Activated CD4-positive, alpha-beta memory T cell treated with anti-CD3 and anti-CD28 coated beads, Interleukin-2, amount 10 ng/mL, durations not matched to agents 7 days and 5 days (primary cell): ENCODE data around the gene PCDHGC4. TPM values are rescaled to one million over a fixed set of nuclear protein-coding genes. Genes with fewer than 3 reads are reported as not detected.

Source experiments
- CTCF ChIA-PET: fragments of 350-600 bp; sonication (Branson Sonifier 250); formaldehyde crosslinking; loops from one replicate; lab custom pipeline; 2021; ENCODE audit warnings: antibody characterized with exemption, inconsistent platforms; lab: Charles Lee
- POLR2A ChIA-PET: fragments of 350-600 bp; sonication (Branson Sonifier 250); formaldehyde crosslinking; loops from one replicate; lab custom pipeline; 2021; ENCODE audit warnings: antibody characterized with exemption; lab: Charles Lee
- DNase-seq: peaks from one replicate; pipeline ENCODE4 v3.0.0-alpha.2; 2020
- H3K27ac Mint-ChIP-seq: one replicate; pipeline ENCODE4 v1.8.0; 2021; ENCODE audit warnings: mild to moderate bottlenecking, mixed read lengths
- H3K27me3 Mint-ChIP-seq: one replicate; pipeline ENCODE4 v1.8.0; 2021; ENCODE audit warnings: mixed read lengths
- H3K36me3 Mint-ChIP-seq: one replicate; pipeline ENCODE4 v1.8.0; 2021; ENCODE audit warnings: low read depth, mixed read lengths
- H3K4me1 Mint-ChIP-seq: one replicate; pipeline ENCODE4 v1.8.0; 2021; ENCODE audit warnings: mixed read lengths
- H3K4me3 Mint-ChIP-seq: one replicate; pipeline ENCODE4 v1.8.0; 2021; ENCODE audit warnings: mild to moderate bottlenecking, mixed read lengths
- H3K9me3 Mint-ChIP-seq: one replicate; pipeline ENCODE4 v1.8.0; 2021; ENCODE audit warnings: mixed read lengths
- total RNA-seq, 2 experiments: library from RNA; stranded (reverse); gene quantifications; one replicate each; pipeline ENCODE4 v1.2.3, GENCODE V29; 2021

The PCDHGC4 gene
- total RNA-seq, 2 experiments from 2014 or later = not detected

DNA sequence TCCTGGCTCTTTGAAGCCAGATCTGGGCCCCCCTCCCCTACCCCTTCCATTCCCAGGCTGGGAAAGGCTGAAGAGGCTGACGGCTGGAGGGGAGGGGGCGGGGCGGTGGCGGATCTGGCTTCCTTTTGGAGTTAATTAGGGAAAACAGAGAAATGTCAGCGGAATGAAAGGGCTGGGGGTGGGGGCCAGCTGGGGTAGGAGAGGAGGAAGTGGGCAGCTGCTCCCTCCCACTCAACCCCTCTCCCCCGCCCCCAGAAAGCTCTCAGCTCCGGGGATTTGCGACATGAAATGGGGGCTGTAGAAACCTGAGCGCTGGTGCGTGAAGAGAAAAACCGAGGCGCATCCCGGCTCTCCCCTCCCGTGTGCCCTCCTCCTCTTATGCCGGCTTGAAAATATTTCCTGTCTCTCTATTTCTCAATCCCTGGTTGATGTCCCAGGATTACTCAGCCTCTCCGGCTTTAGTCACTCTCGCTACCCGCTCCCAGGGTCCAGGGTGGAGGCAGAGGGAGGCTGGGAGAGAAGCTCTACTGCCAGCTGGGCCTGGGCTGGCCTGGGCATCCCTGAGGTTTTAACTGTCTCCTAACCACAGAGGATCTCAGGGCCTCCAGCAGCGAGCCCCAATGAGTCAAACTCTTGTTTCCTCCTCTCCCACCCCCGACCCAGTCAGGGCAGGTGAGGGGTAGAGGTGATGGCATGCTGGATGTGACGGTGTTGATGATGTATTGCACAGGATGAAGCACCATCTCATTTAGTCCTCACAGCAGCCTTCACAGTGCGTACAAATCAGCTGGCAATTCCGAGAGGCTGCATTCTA lies 24.2 kb downstream of the PCDHGC4 start:
- POLR2A ChIA-PET = interaction anchor here (0.7 to 1.4 kb wide), 4 partner anchors 13 to 189 kb away, joined by 3 to 6 read pairs (median 4); partner anchors contain the start of gene TAF7
- Mint-ChIP-seq H3K27ac (no peak overlapping the region), H3K27me3 (no peaks in the 10 kb centered on the region), H3K4me3 (no peak overlapping the region), H3K9me3 (no peaks in the 10 kb centered on the region), H3K36me3 (peaks cover 10% of the 10 kb centered on the region), H3K4me1 (peaks cover 17% of the 10 kb centered on the region)
- DNase-seq = no peak
- CTCF ChIA-PET = interaction anchor here (0.5 to 4.9 kb wide), 2 partner anchors 15 to 39 kb away, joined by 4 to 57 read pairs; no protein-coding TSS in a partner anchor

- POLR2A ChIA-PET = interaction anchor here (0.8 to 1.4 kb wide), 2 partner anchors 26 to 89 kb away, joined by 3 to 4 read pairs; partner anchors contain the start of gene PCDHGC4
- DNase-seq = no peak
- CTCF ChIA-PET = interaction anchor here (0.6 to 4.9 kb wide), 4 partner anchors 14 to 89 kb away, joined by 3 to 57 read pairs (median 4); partner anchors contain the start of gene PCDHGA11
- Mint-ChIP-seq H3K4me1 (peaks cover 25% of the 10 kb centered on the region), H3K27ac (no peak overlapping the region), H3K4me3 (no peak overlapping the region), H3K9me3 (no peaks in the 10 kb centered on the region), H3K27me3 (no peaks in the 10 kb centered on the region), H3K36me3 (peaks cover 15% of the 10 kb centered on the region)
These were observed 25.3 kb downstream of the PCDHGC4 start for GRCh38 chr5:141510160-141510559.

- CTCF ChIA-PET = interaction anchor here (0.7 to 4.9 kb wide), 10 partner anchors 8 to 186 kb away, joined by 3 to 57 read pairs (median 4); partner anchors contain the start of genes PCDHGA10, PCDHGA11, PCDHGA12 and PCDHGB5
- POLR2A ChIA-PET = interaction anchor here (0.8 to 3.5 kb wide), 3 partner anchors 11 to 191 kb away, joined by 3 to 12 read pairs (median 5); partner anchors contain the start of genes PCDHGC4 and TAF7
- peaks cover 20% of the 10 kb centered on the region for H3K36me3 Mint-ChIP-seq
These were observed 26.2 kb downstream of the PCDHGC4 start for GRCh38 chr5:141510850-141511601.

DNA sequence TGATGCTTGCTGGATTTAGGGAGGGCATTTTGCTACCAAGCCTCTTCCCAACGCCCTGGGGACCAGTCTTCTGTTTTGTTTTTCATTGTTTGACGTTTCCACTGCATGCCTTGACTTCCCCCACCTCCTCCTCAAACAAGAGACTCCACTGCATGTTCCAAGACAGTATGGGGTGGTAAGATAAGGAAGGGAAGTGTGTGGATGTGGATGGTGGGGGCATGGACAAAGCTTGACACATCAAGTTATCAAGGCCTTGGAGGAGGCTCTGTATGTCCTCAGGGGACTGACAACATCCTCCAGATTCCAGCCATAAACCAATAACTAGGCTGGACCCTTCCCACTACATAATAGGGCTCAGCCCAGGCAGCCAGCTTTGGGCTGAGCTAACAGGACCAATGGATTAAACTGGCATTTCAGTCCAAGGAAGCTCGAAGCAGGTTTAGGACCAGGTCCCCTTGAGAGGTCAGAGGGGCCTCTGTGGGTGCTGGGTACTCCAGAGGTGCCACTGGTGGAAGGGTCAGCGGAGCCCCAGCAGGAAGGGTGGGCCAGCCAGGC lies 27.0 kb downstream of the PCDHGC4 start:
- H3K27me3 Mint-ChIP-seq = no peaks in the 10 kb centered on the region
- H3K27ac Mint-ChIP-seq = no peak overlapping the region
- peaks cover 28% of the 10 kb centered on the region for H3K36me3 Mint-ChIP-seq
- ChIA-PET POLR2A (interaction anchor here (1.4 to 3.5 kb wide), 3 partner anchors 10 to 192 kb away, joined by 3 to 12 read pairs (median 5); partner anchors contain the start of genes PCDHGA11 and TAF7), CTCF (interaction anchor here (0.8 to 4.9 kb wide), 21 partner anchors 9 to 187 kb away, joined by 3 to 57 read pairs (median 8); partner anchors contain the start of genes PCDHGA10, PCDHGA11, PCDHGA12 and PCDHGA2)
- H3K4me3 Mint-ChIP-seq = no peak overlapping the region
- no peak for DNase-seq
- H3K9me3 Mint-ChIP-seq = no peaks in the 10 kb centered on the region
- peaks cover 30% of the 10 kb centered on the region for H3K4me1 Mint-ChIP-seq

More at GRCh38 chr5:141510850-141511601, 26.2 kb downstream of the PCDHGC4 start:
- Mint-ChIP-seq H3K27ac (no peak overlapping the region), H3K4me1 (peaks cover 28% of the 10 kb centered on the region), H3K9me3 (no peaks in the 10 kb centered on the region), H3K4me3 (no peak overlapping the region), H3K27me3 (no peaks in the 10 kb centered on the region)
- no peak for DNase-seq

GRCh38 chr5:141512390-141512910 lies 27.6 kb downstream of the PCDHGC4 start:
- CTCF ChIA-PET = interaction anchor here (0.8 to 4.9 kb wide), 33 partner anchors 9 to 1077 kb away, joined by 3 to 57 read pairs (median 7); partner anchors contain the start of genes PCDHB15, PCDHGA1, PCDHGA10 and PCDHGA11

GRCh38 chr5:141512911-141513626 lies 28.2 kb downstream of the PCDHGC4 start:
- H3K9me3 Mint-ChIP-seq = no peaks in the 10 kb centered on the region
- ChIA-PET CTCF (interaction anchor here (0.6 to 4.9 kb wide), 31 partner anchors 11 to 1078 kb away, joined by 3 to 57 read pairs (median 7); partner anchors contain the start of genes PCDHB15, PCDHGA1, PCDHGA10 and PCDHGA11), POLR2A (interaction anchor here (1.4 to 3.5 kb wide), 2 partner anchors 92 to 193 kb away, joined by 3 to 12 read pairs; partner anchors contain the start of genes PCDHGA11 and TAF7)
- H3K36me3 Mint-ChIP-seq = peaks cover 41% of the 10 kb centered on the region
- peak overlapping the region; percentile 66 for H3K4me3 Mint-ChIP-seq
- peaks cover 30% of the 10 kb centered on the region for H3K4me1 Mint-ChIP-seq
- peak overlapping the region; percentile 59 for H3K27ac Mint-ChIP-seq
- no peaks in the 10 kb centered on the region for H3K27me3 Mint-ChIP-seq
- DNase-seq = peak; percentile 26

More at GRCh38 chr5:141512390-141512910, 27.6 kb downstream of the PCDHGC4 start:
- no peaks in the 10 kb centered on the region for H3K27me3 Mint-ChIP-seq
- peaks cover 34% of the 10 kb centered on the region for H3K36me3 Mint-ChIP-seq
- POLR2A ChIA-PET = interaction anchor here (1.4 to 3.5 kb wide), 3 partner anchors 9 to 192 kb away, joined by 3 to 12 read pairs (median 5); partner anchors contain the start of genes PCDHGA11 and TAF7
- H3K4me1 Mint-ChIP-seq = peaks cover 30% of the 10 kb centered on the region
- peak overlapping the region; percentile 59 for H3K27ac Mint-ChIP-seq
- peak overlapping the region; percentile 66 for H3K4me3 Mint-ChIP-seq
- H3K9me3 Mint-ChIP-seq = no peaks in the 10 kb centered on the region
- DNase-seq = peak; percentile 84

DNA sequence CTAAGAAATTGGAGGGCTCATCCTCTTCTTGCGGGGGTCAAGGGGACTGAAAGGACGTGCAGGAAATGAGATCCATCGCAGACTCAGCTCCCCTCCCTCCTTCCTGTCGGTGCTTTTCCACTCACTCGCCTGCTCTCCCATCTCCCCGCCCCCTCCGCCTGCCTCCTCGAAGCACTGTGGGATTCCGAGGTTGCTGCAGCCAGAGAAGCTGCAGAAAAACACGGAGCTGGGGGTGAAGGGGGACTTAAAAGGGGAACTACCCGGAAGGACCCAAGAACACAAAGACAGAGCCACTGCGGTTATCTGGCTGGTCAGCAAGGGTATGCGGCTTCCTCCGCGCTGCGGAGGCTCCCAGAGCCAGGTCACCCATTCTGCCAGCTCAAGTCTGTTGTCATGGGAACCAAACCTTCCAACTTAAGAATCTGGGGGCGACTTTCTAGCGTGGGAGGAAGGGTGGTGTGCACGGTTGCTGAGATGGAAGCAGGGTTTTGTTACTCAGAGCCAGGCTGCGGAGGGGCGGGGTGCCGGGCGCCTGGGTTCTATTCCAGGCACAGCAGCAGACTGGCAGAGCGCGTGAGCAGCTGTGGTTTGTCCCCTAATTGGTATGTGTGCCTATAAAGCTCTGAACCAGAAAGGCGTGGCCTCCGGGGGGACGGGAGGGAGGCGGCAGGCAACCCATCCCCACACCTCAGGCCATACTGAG lies 28.9 kb downstream of the PCDHGC4 start:
- ChIA-PET CTCF (interaction anchor here (0.6 to 4.9 kb wide), 25 partner anchors 10 to 194 kb away, joined by 3 to 57 read pairs (median 7); partner anchors contain the start of genes PCDHGA10, PCDHGA11, PCDHGA12 and PCDHGA9), POLR2A (interaction anchor here (1.4 to 3.5 kb wide), 3 partner anchors 10 to 194 kb away, joined by 3 to 12 read pairs (median 5); partner anchors contain the start of genes PCDHGA11 and TAF7)
- DNase-seq = peak; percentile 23
- peaks cover 46% of the 10 kb centered on the region for H3K36me3 Mint-ChIP-seq
- H3K27me3 Mint-ChIP-seq = no peaks in the 10 kb centered on the region
- peaks cover 30% of the 10 kb centered on the region for H3K4me1 Mint-ChIP-seq
- H3K9me3 Mint-ChIP-seq = no peaks in the 10 kb centered on the region
- no peak overlapping the region for H3K27ac Mint-ChIP-seq
- H3K4me3 Mint-ChIP-seq = peak overlapping the region; percentile 24

DNA sequence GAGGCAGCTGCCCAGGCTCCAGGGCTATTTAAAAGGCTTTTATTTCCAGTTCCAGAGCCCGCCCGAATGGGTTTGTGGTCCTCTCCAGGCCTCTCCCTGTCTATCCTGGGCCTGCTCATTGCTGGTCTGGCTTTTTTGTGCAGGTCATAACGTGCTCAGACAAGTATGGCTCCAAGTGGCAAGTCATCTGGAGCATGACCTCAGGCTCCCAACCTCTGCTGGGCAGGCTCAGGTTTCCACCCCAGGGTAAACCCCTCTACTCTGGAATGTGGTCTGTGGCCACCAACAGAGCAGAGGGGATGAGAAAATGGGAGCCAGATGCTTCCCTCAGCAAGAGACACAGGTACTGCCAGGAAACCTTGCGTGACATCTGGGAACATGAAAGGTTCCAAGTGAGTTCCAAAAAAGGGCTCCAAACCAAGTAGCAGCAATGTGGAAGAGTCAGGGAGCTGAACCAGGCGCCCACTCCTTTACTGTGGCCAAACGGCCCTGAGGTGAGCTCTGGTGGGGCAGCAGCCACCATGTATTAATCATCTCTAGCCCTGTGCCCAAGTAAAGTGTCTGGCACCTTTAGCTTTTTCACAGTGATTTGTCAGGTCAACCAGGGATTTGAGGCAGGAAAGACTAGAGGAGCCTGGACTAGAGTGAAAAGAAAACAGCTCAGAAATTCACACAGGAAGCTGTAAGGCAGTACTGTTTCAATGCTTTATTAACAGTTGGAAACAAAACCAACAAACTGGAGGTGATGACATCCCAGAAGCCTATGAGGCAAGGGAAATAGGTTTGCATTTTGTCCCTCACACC lies 29.7 kb downstream of the PCDHGC4 start:
- ChIA-PET POLR2A (interaction anchor here (1.0 to 3.5 kb wide), 3 partner anchors 10 to 194 kb away, joined by 4 to 12 read pairs (median 5); partner anchors contain the start of genes PCDHGA11 and TAF7), CTCF (interaction anchor here (0.6 to 4.9 kb wide), 20 partner anchors 9 to 195 kb away, joined by 3 to 57 read pairs (median 5); partner anchors contain the start of genes DIAPH1, PCDHGA10, PCDHGA11 and PCDHGA12)
- Mint-ChIP-seq H3K4me3 (no peak overlapping the region), H3K9me3 (no peaks in the 10 kb centered on the region), H3K4me1 (peaks cover 30% of the 10 kb centered on the region), H3K36me3 (peaks cover 54% of the 10 kb centered on the region), H3K27me3 (no peaks in the 10 kb centered on the region), H3K27ac (peak overlapping the region; percentile 52)
- no peak for DNase-seq

DNA sequence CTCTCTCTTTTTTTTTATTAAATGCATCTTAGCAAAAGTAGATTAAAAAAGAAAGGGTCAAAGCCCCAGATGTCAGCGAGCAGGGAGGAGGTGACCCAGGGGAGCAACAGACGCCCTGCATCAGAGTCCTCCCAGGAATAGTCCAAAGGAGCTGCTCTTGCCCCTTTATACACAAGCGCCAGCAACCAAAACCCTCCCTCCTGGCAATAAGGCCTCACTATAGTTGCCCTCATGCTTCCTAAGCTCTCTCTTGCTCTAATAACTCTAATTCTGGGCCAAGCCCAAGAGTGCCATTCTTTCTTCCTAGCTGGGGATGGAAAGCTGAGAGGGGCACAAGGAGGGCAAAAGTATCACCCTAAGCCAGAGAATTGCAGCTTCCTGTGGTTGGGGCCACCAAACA lies 30.3 kb downstream of the PCDHGC4 start:
- CTCF ChIA-PET = interaction anchor here (0.9 to 3.7 kb wide), 11 partner anchors 8 to 165 kb away, joined by 3 to 16 read pairs (median 4); partner anchors contain the start of genes DIAPH1, PCDHGA10, PCDHGA12 and PCDHGB1
- H3K27ac Mint-ChIP-seq = peak overlapping the region; percentile 52
- POLR2A ChIA-PET = interaction anchor here (1.0 to 1.4 kb wide), 2 partner anchors 9 to 94 kb away, joined by 4 to 5 read pairs; partner anchors contain the start of gene PCDHGA11
- peaks cover 28% of the 10 kb centered on the region for H3K4me1 Mint-ChIP-seq
- no peaks in the 10 kb centered on the region for H3K27me3 Mint-ChIP-seq
- no peaks in the 10 kb centered on the region for H3K9me3 Mint-ChIP-seq
- DNase-seq = no peak
- H3K4me3 Mint-ChIP-seq = no peak overlapping the region
- peaks cover 60% of the 10 kb centered on the region for H3K36me3 Mint-ChIP-seq
